GM19099 (cell line): Measurements from ENCODE around the gene TCP11L2.

Experiments used
- POLR2A ChIP-seq: IDR thresholded peaks from 3 replicates; pipeline ENCODE4 v1.6.1; 2011; ENCODE audit warnings: low read depth; ENCODE audit not compliant: insufficient read length; ENCODE audit errors: extremely low read depth

Gene TCP11L2

GRCh38 chr12:106297681-106298080 lies 4.9 kb upstream of the TCP11L2 start:
- TF ChIP-seq POLR2A, result no peak

GRCh38 chr12:106299202-106299774 lies 3.2 kb upstream of the TCP11L2 start:
- TF ChIP-seq POLR2A, result no peak

GRCh38 chr12:106300761-106301160 lies 1.8 kb upstream of the TCP11L2 start:
- TF ChIP-seq POLR2A, result no peak

DNA sequence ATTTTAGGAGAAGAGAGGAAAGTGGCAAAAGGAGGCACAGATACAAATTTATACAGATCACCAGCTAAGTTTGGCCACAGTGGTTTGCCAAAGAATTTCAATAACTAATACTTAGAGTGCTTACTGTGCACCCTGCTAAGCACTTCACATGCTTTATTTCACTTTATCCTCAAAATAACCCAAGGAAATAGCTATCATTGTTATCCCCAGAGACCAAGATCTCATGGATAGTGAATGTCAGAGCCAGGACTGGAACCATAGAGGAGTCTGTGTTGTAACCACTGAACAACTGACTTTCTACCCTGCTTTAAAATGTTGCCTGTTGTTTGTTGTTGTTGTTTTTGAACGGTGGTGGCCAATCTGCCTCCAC lies 1.3 kb upstream of the TCP11L2 start:
- no peak for TF ChIP-seq POLR2A

- TF ChIP-seq POLR2A, result no peak
Measured at GRCh38 chr12:106301611-106302321, 767 bp upstream of the TCP11L2 start.

DNA sequence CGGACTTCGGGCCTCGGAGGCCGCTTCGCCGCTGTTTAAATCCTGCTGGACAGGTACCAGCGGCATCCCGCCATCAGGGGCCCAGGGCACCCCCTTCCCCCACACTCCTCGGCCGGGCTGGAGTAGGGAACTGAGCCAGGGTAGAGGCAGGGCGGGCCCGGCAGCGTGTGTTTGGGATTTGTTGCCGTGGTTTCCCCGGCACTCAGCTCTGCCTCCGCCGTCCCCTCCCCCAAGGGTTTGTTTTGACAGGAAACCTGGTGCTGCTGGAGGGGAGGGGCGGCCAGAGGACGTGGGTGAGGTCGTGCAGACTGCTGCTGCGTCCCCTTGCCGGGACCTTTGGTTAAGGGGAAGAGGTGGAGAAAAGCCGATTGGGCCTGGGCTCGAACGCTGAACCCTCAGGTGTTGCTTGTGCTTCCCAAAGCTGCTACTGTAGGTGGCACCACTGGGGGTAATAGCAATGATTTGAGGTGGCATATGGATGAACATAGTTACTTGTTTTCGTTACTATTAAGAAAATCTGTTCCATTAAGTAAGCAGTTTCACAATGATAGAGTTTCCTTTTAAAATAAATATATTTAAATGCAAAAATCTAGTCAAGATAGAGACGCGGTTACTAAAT lies 778 bp downstream of the TCP11L2 start:
- TF ChIP-seq POLR2A, result no peak

DNA sequence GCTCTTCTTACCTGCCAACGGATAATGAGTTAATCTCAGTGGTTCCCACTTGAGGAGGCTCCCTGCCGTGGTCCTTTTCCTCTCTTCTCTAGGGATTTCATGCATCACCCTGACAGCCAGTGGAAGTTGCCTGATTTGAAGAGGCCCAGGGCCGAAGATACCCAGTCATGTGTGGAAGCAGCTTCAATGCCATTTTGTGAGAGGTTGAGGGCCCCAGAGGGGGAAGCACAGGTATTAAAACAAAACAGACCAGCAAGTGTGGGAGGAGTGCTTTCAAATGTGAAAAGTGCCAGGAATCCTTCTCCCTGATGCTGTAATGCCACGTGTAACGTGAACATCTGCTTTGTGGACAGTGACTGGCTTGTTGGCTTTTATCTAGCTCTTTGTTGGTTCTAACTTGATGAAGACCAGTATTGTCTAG lies 1.5 kb downstream of the TCP11L2 start:
- TF ChIP-seq POLR2A, result no peak

GRCh38 chr12:106304797-106305196 lies 2.3 kb downstream of the TCP11L2 start:
- TF ChIP-seq POLR2A, result no peak

DNA sequence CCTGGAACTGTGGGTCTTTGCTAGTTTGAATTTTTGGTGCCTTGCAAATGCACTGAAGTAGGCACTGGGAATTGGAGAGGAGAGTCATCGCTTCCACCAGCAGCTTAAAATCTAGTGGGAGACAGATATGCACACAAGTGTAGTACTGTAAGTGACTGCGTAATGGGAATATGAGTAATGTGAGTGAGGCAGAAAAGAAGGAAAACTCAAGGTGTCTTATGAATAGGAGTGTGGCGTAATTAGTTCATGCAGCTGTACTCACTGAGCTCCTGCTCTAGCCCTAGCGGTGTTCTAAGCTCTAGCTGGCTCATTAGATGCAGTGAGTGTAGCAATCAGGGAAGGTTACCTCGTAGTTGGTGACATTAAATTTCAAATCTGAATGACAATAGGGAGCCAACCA lies 2.8 kb downstream of the TCP11L2 start:
- TF ChIP-seq POLR2A, result no peak

GRCh38 chr12:106307181-106307580 lies 4.6 kb downstream of the TCP11L2 start:
- TF ChIP-seq POLR2A, result no peak

- TF ChIP-seq POLR2A, result no peak
Measured at GRCh38 chr12:106308121-106308520, 5.6 kb downstream of the TCP11L2 start.

DNA sequence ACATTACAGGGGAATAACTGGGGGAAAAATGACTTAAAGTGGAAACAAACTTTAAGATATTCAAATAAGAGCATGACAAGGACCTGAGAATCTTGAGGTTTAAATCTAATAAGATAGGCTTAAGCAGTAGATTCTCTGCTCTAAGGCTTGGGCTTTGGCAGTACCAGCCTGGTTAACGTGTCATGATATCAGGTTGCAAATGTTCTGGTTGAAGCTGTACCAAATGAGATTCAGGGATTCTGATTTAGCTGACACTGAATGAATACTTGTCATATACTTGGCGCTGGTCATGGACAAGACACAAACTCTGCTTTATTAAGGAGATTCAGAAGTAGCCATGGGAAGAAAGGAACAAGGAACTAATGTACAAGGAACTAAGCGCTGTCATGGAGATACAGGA lies 6.1 kb downstream of the TCP11L2 start:
- TF ChIP-seq POLR2A, result no peak

DNA sequence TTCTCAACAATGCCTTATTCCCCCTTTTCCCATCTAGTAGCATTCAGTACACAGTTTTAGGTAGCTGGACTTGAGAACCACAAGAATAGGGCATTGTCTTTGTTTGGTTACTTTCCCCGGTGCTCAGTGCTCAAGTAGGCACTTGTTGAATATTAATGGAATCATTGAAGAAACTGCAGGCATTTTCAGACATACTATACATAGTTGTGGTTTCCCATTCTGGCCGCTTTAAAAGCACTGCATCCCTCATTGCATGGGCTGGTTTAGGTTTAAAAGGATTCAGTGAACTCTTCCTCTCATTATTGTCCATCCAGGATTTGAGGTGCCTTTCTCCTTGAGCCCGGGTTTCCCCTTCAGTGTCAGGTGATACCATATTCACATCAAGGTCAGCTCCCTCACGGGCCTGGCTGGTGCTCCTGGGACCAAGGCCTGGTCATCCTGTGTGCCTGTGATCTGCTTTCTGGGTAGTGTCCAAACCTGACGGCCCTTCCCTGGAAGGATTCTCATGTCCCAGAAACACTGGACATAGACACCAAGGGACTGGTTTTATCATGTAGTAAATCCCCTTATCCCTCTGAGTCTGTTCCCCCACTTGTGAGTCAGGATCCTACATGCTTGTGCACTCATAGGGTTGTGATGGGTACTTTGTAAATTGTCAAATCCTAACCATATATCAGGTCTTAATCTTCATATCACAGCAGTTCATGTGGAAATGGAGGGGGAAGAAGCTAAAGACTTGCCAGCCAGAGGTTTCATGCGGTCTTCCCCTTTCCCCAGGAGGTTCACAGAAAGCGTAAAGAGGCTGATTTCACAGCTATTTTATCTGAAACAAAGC lies 7.4 kb downstream of the TCP11L2 start:
- no peak for TF ChIP-seq POLR2A

GRCh38 chr12:106310687-106311086 lies 8.2 kb downstream of the TCP11L2 start:
- TF ChIP-seq POLR2A, result no peak

- TF ChIP-seq POLR2A, result no peak
Measured at GRCh38 chr12:106311139-106311538, 8.6 kb downstream of the TCP11L2 start.
